ENCODE data around the gene KANK2.

Gene KANK2

GRCh38 chr19:11173516-11174155 lies 23.7 kb downstream of the KANK2 start:
- DNase-seq (ENCODE audit: low read depth) = no peak
- TF ChIP-seq CTCF (IDR thresholded peaks at IDR 0.05; ENCODE audit: control insufficient read depth, extremely low read depth, insufficient read depth) = no peak
- H3K4me3 ChIP-seq (ENCODE audit: low read depth, low read length) = no peak overlapping the region

- no peak overlapping the region for H3K4me3 ChIP-seq (ENCODE audit: low read depth, low read length)
- no peak for TF ChIP-seq CTCF (IDR thresholded peaks at IDR 0.05; ENCODE audit: control insufficient read depth, extremely low read depth, insufficient read depth)
- DNase-seq (ENCODE audit: low read depth) = no peak
Observed at GRCh38 chr19:11172576-11172975, 24.8 kb downstream of the KANK2 start.

- H3K4me3 ChIP-seq (ENCODE audit: low read depth, low read length) = no peak overlapping the region
- no peak for DNase-seq (ENCODE audit: low read depth)
- no peak for TF ChIP-seq CTCF (IDR thresholded peaks at IDR 0.05; ENCODE audit: control insufficient read depth, extremely low read depth, insufficient read depth)
Observed at GRCh38 chr19:11171144-11171543, 26.2 kb downstream of the KANK2 start.

- no peak overlapping the region for H3K4me3 ChIP-seq (ENCODE audit: low read depth, low read length)
- DNase-seq (ENCODE audit: low read depth) = no peak
- no peak for TF ChIP-seq CTCF (IDR thresholded peaks at IDR 0.05; ENCODE audit: control insufficient read depth, extremely low read depth, insufficient read depth)
Observed at GRCh38 chr19:11169896-11170678, 27.3 kb downstream of the KANK2 start.

GRCh38 chr19:11168568-11168967 lies 28.8 kb downstream of the KANK2 start:
- DNase-seq (ENCODE audit: low read depth) = no peak

GRCh38 chr19:11166281-11167142 lies 30.8 kb downstream of the KANK2 start:
- H3K4me3 ChIP-seq (ENCODE audit: low read depth, low read length) = no peak overlapping the region
- DNase-seq (ENCODE audit: low read depth) = no peak
- TF ChIP-seq CTCF (IDR thresholded peaks at IDR 0.05; ENCODE audit: control insufficient read depth, extremely low read depth, insufficient read depth) = no peak

More at GRCh38 chr19:11168568-11168967, 28.8 kb downstream of the KANK2 start:
- no peak for TF ChIP-seq CTCF (IDR thresholded peaks at IDR 0.05; ENCODE audit: control insufficient read depth, extremely low read depth, insufficient read depth)
- H3K4me3 ChIP-seq (ENCODE audit: low read depth, low read length) = no peak overlapping the region

Data from LNCaP clone FGC (cell line).